Stimulated activated CD4-positive, alpha-beta T cell treated with anti-CD3 and anti-CD28 coated beads, Interleukin-4, amount 100 ng/mL, for 48 hours (primary cell): ENCODE measurements around the gene TRIM44.
"Not testable (repeated sequence)": the region's sequence is repeated elsewhere in the genome, so short reads cannot be mapped to it uniquely, and the experiment has no call there.

ENCODE experiments used
- DNase-seq, 2 donors: peaks; one replicate each; pipeline ENCODE4 v3.0.0-alpha.2; 2020; ENCODE audit warnings: low read depth in 2 of 2

Gene TRIM44

DNA sequence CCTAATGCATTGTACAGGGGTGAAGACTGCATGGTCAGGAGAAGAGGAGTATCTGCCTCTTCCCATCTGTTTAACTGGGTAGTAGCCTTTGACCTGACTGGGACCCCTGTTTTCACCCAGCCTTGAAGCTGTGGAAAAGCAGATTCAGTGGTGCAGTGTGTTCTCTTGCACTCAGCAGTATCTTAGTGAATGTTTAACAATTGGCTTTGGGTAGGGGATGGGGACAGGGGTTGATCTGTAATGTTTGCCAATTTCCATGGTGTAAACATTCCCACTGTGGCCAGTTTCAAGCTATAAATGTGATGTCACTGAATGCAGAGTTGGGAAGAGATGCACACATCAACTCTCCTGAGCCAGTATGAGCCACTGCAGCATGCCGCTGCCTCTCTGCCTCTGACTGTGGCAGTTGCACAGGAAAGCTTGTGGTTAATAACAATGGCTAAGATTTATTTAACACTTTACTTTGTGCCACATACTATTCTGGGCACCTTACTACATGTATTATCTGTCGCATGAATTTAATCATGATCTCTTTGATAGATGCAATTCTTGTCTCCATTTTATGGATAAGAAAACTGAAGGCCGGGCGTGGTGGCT lies 28.6 kb upstream of the TRIM44 start:
- DNase-seq: no peak

DNA sequence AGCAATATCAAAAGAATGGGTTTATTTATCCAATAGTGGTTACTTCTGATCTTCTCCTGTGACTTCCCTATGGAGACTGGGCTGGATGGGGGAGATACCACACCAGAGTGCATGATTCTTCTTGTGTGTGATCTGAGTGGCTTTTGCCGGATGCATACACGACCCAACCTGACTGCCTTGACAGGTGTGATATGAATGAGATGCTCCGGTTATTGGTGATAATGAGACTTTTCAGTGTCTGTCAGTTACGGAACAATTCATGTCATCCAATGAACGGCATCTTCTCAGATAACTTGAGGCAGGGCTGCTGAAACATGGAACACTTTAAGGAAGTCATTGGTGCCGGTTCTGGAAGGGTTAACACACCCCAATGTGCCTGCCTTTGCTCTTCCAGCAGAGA lies 26.6 kb upstream of the TRIM44 start:
- no peak for DNase-seq

DNA sequence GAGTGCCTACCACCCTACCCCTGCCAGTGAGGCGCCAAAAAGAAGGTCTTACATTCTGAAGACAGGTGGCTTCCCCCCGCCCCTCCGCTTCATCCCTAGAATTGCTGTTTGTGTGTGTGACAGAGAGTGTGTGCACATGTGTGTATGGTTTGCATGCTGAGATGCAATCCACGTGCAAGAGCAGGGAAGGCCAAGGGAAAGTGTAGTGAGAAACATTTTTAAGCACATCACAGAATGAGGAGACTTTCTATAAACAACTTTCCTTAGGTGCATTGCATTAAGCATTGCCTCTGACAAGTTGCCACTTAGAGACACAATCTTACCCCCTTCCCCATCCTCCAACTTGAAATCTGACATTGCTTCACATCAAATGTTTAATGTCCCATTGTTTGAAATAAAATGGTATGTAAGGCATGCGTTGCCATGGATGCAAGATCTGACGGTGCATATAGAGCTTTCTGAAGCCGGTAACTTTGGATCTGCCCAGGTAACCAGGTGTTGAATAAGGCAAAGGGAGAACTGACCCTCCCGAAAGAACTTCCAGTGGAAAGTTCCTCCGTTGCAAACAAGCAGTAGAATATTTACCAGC lies 22.9 kb upstream of the TRIM44 start:
- no peak for DNase-seq

DNA sequence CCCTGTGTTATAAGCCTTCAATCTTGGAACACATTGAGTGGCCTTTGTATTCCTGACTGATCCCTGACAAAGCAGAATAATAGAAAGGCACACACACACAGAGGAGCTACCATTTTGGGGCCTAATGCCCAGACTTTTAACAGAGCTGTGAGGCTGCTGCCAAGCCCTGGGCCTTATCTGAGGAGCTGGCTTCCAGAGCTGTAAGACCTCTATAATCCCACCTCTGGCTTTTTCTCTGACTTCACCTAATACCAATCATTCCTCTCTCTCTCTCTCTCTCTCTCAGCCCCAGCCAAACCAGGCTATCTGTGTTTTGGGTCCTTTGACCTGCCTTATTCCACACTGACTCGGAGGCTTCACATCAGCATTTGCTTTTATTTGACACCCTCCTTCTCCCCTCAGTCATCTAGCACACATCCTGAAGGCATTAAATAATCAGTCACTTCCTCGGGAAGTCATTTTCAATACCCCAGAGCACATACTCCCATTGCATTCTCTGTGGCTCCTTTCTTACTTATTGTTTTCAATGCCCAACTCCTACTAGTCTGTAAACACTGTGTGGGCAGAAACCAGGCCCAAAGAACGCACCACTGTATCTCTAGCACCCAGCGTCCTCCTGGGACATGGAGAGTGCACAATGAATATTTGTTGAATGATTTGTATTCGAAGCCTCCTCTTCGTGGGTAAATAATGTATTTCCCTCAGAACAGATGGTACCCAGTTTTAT lies 21.2 kb upstream of the TRIM44 start:
- no peak for DNase-seq

DNA sequence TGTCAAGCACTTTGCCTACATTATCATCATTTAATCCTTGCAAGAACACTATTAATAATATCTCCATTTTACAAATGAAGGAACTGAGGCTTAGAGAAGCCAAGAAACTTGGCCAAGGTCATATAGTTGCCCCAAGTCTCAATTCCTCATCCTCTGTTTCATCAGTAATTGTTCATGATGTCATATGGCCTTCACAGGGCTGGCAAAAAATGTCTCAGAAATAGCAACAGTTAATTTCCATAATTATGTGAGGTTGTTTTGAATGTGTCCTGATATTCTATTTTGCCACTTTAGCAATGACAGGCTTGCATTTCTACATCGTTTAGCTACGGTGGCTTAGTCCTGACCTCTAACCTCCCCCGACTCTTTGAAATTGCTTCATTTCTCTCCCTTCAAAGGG lies 20.6 kb upstream of the TRIM44 start:
- no peak for DNase-seq

DNA sequence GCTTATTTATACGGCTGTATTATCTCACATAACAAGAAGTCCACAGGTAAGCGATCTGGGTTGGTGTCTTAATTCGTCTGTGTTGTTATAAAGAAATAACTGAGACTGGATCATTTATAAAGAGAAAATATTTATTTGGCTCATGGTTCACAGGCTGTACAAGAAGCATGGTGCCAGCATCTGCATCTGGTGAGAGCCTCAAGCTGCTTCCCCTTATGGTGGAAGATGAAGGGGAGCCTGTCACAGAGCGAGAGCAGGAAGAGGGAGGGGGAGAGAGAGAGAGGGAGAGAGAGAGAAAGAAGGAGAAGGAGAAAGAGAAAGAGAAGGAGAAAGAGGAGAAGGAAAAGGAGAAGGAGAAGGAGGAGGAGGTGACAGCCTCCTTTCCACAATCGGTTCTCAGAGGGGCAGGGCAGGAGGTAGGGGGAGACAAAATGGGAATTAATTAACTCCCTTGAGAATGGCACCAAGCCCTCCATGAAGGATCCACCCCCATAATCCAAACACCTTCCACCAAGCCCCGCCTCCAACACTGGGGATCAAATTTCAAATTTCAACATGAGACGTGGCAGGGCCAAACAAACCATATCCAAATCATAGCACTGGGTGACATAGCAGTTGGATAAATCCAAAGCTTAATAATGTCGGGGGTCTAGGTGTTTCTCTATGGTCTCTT lies 15.0 kb upstream of the TRIM44 start:
- no peak for DNase-seq

DNA sequence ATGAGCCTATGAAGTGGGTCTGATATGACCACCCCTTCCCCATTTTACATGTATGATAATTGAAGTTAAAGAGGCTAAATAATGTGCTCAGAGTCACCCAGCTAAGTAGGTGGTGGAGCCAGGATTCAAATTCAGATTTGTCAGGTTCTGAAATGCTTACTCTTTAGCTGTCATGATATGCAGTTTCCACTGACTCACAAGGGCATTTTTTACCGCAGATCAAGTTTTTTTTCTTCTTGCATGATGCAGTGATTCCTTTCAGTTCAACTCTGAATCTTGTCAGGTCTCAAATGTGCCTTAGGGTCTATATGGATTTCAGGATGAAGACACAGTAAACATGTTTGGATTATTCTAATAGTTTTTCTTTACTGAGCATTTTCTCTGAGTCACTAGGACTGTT lies 12.6 kb upstream of the TRIM44 start:
- DNase-seq: no peak

DNA sequence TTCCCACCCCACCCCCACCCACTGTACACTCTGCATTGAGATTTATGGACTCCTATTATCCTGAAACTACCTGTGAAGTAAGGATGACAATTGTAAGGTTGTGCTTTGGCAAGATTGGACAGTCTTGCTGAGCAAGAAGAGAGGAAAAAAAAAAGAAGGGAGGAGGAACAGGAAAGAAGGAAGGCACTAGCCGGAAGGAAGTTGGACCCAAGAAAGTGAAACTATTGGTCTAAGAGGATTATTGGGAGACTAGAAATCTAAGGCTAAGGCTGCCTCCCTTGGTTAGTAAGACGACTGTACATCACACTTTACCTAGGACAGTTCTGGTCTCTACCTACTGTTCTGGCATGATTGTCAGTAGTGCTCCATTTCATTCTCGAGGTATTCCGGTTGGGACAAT lies 12.1 kb upstream of the TRIM44 start:
- no peak for DNase-seq

DNA sequence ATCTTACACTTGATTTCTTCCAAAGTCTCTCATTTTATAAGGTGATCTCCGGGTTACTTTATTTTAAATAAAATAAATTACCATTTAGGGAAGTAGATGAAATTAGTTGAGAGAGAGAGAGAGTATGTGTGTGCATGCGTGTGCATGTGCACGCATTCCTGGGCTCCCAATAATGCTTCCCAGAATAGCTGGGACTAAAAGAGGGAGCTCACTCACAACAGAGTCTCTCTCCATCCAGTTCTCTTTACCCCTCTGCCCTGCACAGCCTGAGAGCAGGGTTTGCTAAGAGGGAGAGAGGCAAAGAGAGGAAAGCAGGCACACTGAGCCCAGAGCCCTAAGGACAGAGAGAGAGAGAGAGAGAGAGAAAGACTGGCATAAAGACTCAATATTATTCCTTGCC lies 11.3 kb upstream of the TRIM44 start:
- no peak for DNase-seq

DNA sequence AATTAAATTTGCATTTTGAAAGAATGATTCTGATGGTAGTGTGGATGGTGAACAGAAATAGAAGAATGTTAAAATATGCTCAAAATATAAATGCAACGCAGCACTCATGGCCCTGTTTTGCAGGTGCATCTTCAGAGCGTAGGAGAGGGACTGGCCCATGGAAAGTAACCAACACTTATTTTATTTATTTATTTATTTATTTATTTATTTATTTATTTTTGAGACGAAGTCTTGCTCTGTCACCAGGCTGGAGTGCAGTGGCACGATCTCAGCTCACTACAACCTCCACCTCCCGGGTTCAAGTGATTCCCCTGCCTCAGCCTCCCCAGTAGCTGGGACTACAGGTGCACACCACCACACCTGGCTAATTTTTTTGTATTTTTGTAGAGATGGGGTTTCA lies 9.8 kb upstream of the TRIM44 start:
- DNase-seq: not testable (repeated sequence)

DNA sequence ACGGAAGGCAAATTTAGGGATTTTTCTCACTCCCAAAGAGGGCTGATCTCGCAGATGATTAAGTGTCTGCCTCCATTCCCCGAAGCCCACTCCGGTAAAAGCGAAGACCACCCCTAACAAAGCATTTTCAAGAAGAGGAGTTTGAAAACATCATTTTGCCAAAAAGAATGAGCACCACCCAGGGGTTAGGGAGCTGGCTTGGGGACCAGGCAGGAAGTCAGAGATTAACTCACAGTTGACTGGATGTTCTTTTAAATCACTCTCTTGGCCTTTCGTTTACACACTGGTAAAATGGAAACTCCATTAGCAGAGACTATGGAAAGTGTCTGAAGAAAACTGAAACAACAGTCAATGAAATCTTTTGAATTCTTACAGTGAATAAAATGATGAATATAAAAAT lies 7.9 kb upstream of the TRIM44 start:
- DNase-seq: no peak

DNA sequence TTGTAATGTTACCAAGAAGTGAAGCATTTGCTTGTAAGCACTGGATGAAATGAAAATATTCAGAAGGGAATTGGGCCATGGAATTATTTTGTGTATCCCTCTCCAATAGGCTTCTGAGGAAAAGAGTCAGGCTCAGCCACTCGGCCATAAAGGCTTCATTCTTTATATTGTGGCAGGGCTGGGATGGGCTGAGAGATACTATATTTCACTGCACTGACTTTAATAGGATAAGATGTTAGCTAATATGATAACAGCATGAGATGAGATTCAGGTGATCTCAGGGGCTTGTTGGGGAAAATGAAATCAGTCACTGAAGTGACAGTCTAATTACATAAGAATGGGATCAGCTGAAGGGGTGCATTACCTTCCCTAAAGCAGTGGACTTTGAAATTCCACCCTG lies 7.3 kb upstream of the TRIM44 start:
- DNase-seq: no peak

DNA sequence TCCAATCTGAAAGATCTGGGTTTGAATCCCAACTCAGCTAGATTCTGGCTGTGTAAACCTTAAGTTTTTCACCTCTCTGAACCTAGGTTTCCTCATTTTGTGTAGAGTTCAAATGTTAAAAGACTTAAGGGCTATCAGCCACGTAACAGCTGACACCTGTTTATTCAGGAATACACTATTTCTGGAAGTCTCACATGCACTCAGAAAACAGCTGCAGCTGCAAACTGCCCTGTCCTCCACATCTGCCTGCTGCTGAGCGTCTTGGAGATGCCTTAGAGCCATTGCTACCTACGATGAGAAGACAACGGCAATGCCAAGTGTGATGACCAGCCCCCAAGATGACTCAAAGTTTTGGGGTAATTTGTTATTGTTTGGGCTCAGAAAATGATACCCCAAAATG lies 6.7 kb upstream of the TRIM44 start:
- no peak for DNase-seq

DNA sequence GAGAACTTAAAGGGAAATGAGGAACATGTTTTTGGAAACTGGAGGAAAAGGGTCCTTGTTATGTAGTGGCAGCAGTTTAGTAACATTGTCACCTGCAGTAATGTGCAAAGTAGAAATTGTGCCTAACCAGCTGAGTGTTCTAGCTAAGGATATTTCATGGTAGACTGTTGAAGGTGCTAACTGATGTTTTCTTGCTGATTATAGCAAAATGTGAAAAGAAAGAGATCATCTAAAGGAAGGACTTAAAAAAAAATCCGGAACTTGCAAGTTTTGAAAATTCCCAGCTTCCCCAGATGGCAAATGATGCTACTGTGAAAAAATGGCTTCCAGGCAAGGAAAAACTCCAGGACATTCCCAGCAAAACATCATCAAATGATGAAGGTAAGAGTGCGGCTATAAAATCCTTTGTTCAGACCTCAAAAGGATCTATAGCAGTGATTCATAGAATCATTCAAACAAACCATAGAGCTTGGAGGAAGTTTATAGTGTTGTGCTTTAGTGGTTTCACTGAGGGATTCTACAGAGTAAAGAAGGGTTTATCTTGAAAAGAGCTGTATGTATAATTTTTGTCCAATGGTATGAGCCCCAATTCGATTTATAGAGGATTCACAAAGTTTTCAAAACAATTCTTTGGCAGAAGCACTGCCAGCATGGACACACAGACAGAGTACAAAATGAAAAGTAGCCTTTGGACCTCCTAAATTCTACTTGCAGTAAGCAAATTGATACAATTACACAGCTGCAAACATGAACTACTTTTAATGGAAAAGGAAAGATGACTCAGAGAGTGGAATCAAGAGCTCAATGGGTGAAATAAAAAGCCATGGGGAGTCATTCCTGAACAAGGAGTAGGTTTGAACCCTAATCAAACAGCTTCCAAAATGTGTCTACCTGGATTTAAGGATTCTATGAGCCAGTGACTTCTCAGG lies 4.3 kb upstream of the TRIM44 start:
- no peak for DNase-seq

DNA sequence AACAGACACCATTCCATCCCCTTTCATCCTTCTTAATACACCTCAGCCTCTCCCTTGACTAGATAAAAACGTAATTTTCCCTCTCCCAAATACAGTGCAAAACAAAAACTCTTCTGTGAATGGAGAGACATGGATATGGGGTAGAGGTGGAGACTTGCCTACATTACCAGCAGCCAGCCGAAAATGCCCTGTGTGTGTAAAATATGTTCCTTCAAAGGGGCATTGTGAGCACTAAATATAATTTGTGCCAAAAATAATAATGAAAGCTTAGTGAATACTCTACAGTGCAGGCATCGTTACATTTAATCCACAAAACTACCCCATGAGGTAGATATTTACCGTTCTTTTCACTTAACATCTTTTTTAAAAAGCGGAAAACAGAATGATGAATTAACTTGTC lies 1.0 kb upstream of the TRIM44 start:
- DNase-seq: no peak

DNA sequence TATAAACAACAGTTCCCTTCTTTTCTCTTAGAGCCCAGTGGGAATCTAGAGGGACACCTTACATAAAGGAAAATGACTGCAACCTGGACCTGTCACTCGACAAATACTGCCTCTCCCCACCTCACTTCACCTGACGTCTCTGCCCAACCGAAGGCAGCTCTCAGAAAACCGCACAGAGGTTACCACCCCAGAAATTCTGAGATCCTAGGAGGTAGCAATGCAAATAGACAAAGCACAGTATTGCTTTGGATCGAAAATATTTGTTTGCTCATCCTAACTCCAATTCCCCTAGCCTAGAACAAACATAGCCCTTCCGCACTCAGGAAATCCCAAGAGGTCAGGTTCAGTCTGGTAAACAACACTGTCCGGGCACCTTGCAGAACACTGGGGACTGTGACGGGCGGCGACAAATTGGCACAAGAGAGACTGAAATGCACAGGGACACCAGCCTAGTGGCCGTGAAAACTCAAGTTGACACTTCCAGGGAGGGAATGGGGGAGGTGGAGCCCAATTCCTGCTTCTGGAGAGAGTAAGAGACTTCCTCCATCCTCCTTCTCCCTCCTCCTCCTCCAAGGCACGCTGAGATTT lies 420 bp upstream of the TRIM44 start:
- no peak for DNase-seq

DNA sequence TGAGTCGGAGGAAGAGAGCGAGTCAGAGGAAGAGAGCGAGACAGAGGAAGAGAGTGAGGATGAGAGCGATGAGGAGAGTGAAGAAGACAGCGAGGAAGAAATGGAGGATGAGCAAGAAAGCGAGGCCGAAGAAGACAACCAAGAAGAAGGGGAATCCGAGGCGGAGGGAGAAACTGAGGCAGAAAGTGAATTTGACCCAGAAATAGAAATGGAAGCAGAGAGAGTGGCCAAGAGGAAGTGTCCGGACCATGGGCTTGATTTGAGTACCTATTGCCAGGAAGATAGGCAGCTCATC lies 780 bp downstream of the TRIM44 start:
- DNase-seq: no peak

DNA sequence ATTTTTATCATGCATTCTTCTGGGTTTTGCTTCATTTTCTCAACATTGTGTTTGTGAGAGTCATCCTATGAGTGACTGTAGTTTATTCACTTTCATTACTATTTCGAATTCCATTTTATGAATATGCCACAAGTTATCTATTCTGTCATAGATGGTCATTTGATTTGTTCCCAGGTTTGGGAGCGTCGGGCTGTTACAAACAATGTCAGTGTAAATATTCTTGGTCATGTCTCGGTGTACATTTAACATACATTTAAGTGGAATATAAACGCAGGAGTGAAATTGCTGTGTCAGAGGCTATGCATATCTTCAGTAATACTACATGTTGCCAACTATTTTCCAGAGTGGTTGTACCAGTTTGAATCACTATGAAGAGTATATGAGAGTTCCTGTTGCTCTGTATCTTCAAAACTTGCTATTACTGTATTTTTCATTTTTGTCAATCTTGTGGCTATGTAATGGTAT lies 2.4 kb downstream of the TRIM44 start:
- no peak for DNase-seq

DNA sequence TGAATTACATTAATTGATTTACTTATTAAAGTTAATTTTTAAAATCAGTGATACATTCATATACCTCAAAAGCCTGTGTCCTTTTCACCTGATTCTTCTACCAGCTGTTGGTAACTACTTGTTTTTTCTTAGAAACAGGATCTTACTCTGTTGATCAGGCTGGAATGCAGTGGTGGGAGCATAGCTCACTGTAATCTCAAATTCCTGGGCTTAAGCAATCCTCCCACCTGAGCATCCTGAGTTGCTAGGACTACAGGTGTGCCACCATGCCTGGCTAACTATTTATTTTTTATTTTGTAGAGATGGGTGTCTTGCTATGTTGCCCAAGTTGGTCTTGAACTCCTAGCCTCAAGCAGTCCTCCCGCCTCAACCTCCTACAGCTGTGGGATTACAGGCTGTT lies 4.7 kb downstream of the TRIM44 start:
- no peak for DNase-seq

DNA sequence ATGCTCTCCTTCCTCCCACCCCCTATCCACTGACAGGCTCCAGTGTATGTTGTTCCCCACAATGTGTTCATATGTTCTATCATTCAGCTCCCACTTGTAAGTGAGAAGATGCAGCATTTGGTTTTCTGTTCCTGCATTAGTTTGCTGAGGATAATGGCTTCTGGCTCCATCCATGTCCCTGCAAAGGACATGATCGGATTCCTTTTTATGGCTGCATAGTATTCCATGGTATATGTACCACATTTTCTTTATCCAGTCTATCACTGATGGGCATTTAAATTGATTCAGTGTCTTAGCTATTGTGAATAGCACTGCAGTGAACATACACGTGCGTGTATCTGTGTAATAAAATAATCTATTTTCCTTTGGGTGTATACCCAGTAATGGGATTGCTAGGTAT lies 5.8 kb downstream of the TRIM44 start:
- DNase-seq: not testable (repeated sequence)

DNA sequence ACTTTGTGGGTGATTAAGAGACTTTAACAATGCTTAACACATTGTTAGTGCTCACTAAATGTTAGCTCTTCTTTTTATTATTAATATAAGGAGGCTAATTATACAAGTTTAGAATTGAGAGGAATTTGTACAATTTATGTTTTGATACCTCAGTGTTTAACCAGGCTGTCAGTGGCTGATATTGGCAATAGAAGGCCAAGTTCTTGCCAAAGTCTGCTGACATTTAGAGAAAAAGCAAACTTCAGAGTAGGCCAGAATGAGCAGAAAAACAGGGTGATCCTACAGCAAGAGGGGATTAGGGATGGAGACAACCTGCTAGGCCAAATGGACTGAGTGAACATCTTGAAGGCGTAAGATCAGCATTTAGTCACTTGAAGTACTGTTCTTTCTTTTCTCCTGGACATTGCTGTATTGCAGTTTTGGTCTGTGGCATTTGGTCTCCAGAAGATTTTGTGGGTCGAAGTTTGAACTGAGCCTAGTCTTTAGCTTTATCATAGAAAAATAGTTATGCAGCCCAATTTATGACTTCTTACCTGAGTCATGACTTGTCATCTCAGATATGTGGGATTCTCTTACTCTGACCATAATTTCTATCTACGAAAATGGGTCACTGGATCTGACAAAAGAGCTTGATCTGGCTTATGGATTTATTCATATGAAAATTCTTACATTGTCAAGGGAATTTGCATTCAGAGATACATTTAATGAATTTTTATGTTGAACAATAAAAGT lies 9.0 kb downstream of the TRIM44 start:
- no peak for DNase-seq
